ENCODE measurements around the gene PSMD1. TPM values are rescaled to one million over a fixed set of nuclear protein-coding genes. Genes with fewer than 3 reads are reported as not detected.
"Not testable (repeated sequence)": the region's sequence is repeated elsewhere in the genome, so short reads cannot be mapped to it uniquely, and the experiment has no call there.

Gene PSMD1
- total RNA-seq, 4 donors from 2014 or later = 45.5 to 60.2 (median 56.8) TPM

- Histone ChIP-seq H3K9me3 (no peaks in the 10 kb centered on the region), H3K27ac (no peak overlapping the region), H3K27me3 (peaks cover 15% of the 10 kb centered on the region), H3K4me1 (peaks cover 4% of the 10 kb centered on the region), H3K4me3 (no peak overlapping the region), H3K36me3 (no peaks in the 10 kb centered on the region)
- no peak for DNase-seq (ENCODE audit: low spot score in 2 of 2)
- 83% methylated on average over 6 of the region's 6 CpGs for WGBS
- TF ChIP-seq POLR2AphosphoS5 (IDR thresholded peaks at IDR 0.05) (no peak), EP300 (IDR thresholded peaks at IDR 0.05) (no peak)
Measured at GRCh38 chr2:231016566-231017230, 40.0 kb upstream of the PSMD1 start.

GRCh38 chr2:231017231-231017598 is 39.5 kb upstream of the PSMD1 start:
- Histone ChIP-seq H3K27me3 (peaks cover 12% of the 10 kb centered on the region), H3K4me1 (peaks cover 1% of the 10 kb centered on the region), H3K36me3 (no peaks in the 10 kb centered on the region), H3K9me3 (no peaks in the 10 kb centered on the region), H3K27ac (no peak overlapping the region), H3K4me3 (no peak overlapping the region)
- WGBS = 37% methylated on average over 4 of the region's 4 CpGs
- no peak for DNase-seq (ENCODE audit: low spot score in 2 of 2)
- TF ChIP-seq CTCF (IDR thresholded peaks at IDR 0.05) (no peak), POLR2AphosphoS5 (IDR thresholded peaks at IDR 0.05) (no peak), EP300 (IDR thresholded peaks at IDR 0.05) (no peak), POLR2A (IDR thresholded peaks at IDR 0.05) (no peak)

- Histone ChIP-seq H3K4me1 (no peaks in the 10 kb centered on the region), H3K27me3 (peaks cover 12% of the 10 kb centered on the region), H3K4me3 (no peak overlapping the region), H3K9me3 (no peaks in the 10 kb centered on the region), H3K36me3 (no peaks in the 10 kb centered on the region), H3K27ac (no peak overlapping the region)
- 82% methylated on average over 3 of the region's 3 CpGs for WGBS
- TF ChIP-seq EP300 (IDR thresholded peaks at IDR 0.05) (no peak), POLR2A (IDR thresholded peaks at IDR 0.05) (no peak), POLR2AphosphoS5 (IDR thresholded peaks at IDR 0.05) (no peak), CTCF (IDR thresholded peaks at IDR 0.05) (no peak)
- no peak for DNase-seq (ENCODE audit: low spot score in 2 of 2)
Measured at GRCh38 chr2:231018184-231018583, 38.5 kb upstream of the PSMD1 start.

- WGBS = 90% methylated on average over 3 of the region's 3 CpGs
- not testable (repeated sequence) for H3K27me3 ChIP-seq; H3K4me3 ChIP-seq; H3K36me3 ChIP-seq; H3K4me1 ChIP-seq; DNase-seq (ENCODE audit: low spot score in 2 of 2); H3K27ac ChIP-seq; H3K9me3 ChIP-seq
Measured at GRCh38 chr2:231025059-231025458, 31.6 kb upstream of the PSMD1 start.

- H3K27me3 ChIP-seq = peaks cover 20% of the 10 kb centered on the region
- H3K4me3 ChIP-seq = no peak overlapping the region
- H3K36me3 ChIP-seq = no peaks in the 10 kb centered on the region
- no peak overlapping the region for H3K27ac ChIP-seq
- no peaks in the 10 kb centered on the region for H3K4me1 ChIP-seq
- TF ChIP-seq EP300 (IDR thresholded peaks at IDR 0.05) (no peak), CTCF (IDR thresholded peaks at IDR 0.05) (no peak)
- DNase-seq (ENCODE audit: low spot score in 2 of 2) = no peak
- no peaks in the 10 kb centered on the region for H3K9me3 ChIP-seq
Measured at GRCh38 chr2:231028889-231029288, 27.8 kb upstream of the PSMD1 start.

- TF ChIP-seq CTCF (IDR thresholded peaks at IDR 0.05) (no peak), POLR2AphosphoS5 (IDR thresholded peaks at IDR 0.05) (no peak), POLR2A (IDR thresholded peaks at IDR 0.05) (no peak), EP300 (IDR thresholded peaks at IDR 0.05) (no peak)
- H3K9me3 ChIP-seq = no peaks in the 10 kb centered on the region
- no peak overlapping the region for H3K27ac ChIP-seq
- no peaks in the 10 kb centered on the region for H3K4me1 ChIP-seq
- H3K4me3 ChIP-seq = no peak overlapping the region
- H3K36me3 ChIP-seq = no peaks in the 10 kb centered on the region
- no peak for DNase-seq (ENCODE audit: low spot score in 2 of 2)
- H3K27me3 ChIP-seq = peaks cover 20% of the 10 kb centered on the region
- 75% methylated on average over 9 of the region's 9 CpGs for WGBS
Measured at GRCh38 chr2:231029563-231029962, 27.1 kb upstream of the PSMD1 start.

All from suprapubic skin (tissue), 4 donors.